GM12891 (cell line): Measurements from ENCODE around the gene PIGZ.

Experiments used
- DNase-seq: peaks from one replicate; pipeline ENCODE4 v3.0.0; 2011; ENCODE audit warnings: low spot score; ENCODE audit not compliant: insufficient read length
- FAIRE-seq: peaks from 2 replicates; lab custom pipeline; 2011; peaks lifted over from hg19 to GRCh38; lab: Jason Lieb, UNC
- PAX5 ChIP-seq: IDR thresholded peaks from 2 replicates; pipeline ENCODE4 v1.6.1; 2011; ENCODE audit warnings: low read length, moderate library complexity, mild to moderate bottlenecking; ENCODE audit not compliant: insufficient read depth, severe bottlenecking
- POLR2A ChIP-seq: IDR thresholded peaks from 2 replicates; pipeline ENCODE4 v1.6.1; 2011; ENCODE audit warnings: low read depth, low read length, control low read depth
- POLR2AphosphoS5 ChIP-seq: IDR thresholded peaks from 2 replicates; pipeline ENCODE4 v1.6.1; 2011; ENCODE audit warnings: low read depth, low read length, control low read depth
- POU2F2 ChIP-seq: IDR thresholded peaks from 2 replicates; pipeline ENCODE4 v1.6.1; 2011; ENCODE audit warnings: low read depth, mild to moderate bottlenecking, control low read depth, low read length, moderate library complexity
- SPI1 ChIP-seq: IDR thresholded peaks from 2 replicates; pipeline ENCODE4 v1.6.1; 2011; ENCODE audit warnings: low read depth, low read length, control low read depth
- TAF1 ChIP-seq: IDR thresholded peaks from 2 replicates; pipeline ENCODE4 v1.6.1; 2011; ENCODE audit warnings: low read depth, low read length, control low read depth

PIGZ gene

DNA sequence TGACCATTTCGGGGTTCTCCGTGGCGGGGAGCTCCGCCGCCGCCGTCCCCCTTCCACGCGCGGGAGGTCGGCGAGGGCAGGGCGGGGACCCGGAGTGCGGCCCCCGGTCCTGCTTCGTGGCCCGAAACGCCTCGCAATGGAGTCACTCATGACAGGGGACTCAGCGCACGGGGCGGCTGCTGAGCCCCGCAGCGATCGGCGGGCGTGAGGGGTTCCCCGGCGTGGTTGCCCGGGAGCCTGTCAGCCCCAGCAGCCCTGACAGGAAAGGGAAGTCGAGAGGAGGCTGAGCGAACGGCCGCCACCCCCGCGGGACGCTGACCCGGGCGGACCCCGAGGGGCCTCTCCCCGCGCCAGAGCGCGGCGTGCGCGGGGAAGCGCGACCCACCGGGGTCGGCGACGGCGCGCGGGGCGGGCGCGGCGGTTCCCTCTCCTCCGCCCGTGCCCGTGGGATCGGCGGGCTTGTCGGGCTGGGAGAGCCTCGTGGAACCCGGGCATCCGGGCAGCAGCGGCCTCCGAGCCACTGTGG is 564 bp upstream of the PIGZ start:
- TF ChIP-seq SPI1 (0 out of 2 replicates have a peak, but pooled peaks have one; percentile 28), POLR2A (no peak)
- peak; percentile 66 for DNase-seq
- FAIRE-seq: peak; percentile 47

DNA sequence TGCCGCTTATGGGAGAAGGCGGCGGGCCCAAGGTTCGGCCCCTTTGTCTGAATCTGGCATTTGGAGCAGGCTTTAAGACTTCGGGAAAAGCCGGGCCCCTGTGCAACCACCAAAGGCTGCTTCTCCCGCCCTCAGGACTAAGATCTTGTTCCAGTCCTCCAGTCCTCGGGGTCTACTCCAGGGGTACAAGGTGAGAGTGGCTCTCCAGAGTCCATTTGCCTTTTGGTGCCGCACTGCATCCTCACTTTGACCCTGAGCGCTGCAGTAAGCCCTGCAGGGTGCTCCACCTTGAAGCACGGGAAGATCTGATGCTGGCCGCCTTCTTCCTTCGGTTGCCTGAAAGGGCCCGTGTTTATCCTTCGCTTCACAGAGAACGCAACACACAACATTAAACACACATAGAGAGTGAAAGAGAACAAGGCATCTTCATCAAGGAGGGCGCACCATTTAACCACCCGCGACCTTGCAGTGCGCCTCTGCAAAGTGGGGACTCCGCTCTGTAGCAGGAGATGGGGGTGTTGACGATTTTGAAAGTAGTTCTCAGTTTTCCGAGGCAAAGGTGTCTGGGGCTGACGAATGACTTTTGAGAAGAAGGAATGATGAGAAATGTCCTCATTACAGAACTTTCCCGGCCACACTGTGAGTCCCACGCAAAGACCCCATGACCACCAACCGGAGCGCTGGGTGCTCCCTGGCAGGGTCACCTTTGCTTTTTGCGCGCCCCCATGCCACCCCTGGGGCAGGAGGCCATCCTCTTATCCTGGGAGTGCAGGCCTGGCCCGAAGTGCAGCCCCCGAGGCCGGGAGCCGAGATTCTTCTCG is 1.0 kb downstream of the PIGZ start:
- TF ChIP-seq POLR2A: no peak
- no peak for TF ChIP-seq PAX5
- no peak for TF ChIP-seq POU2F2
- no peak for TF ChIP-seq SPI1
- no peak for TF ChIP-seq TAF1
- TF ChIP-seq POLR2AphosphoS5: no peak
- DNase-seq (no peak), FAIRE-seq (no peak)

DNA sequence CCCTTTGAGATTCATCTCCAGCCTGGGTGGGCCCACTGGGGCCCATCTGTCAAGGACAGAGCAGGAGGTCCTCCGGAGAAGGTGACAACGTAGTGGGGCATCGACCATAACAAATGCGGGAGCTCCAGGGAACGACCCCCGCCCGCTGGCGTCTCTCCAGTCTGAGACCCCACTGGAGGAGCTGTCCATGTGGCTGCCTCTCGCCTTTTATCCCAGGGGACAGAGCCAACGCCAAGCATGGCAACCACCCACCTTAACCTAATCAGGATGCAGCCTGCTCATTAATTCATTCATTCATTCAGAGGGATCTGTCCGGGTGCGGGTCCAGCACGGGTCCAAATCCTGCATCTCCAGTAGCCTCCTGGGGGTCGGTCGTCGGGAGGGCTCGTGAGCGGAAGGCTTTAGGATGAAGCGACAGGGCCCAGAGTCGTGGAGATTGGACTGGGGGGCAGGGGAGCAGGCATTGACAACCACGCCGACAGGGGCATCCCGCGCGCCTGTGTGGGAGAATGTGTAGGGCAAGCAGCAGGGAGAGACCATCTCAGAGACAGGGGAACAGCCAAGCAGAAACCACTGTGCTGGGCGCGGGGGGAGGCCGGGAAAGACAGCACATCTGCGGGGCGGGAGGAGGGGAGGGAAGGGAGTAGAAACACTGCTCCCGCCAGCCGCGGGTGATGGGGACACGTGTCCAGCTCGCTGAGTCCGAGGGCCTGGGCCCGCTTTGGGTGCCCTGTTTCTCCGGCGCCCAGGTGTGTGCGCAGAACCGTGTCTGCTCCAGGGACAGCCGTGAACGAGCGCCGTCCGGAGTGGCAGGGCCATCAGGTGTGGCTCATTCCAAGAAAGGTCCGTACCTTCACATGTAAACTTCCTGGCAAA is 1.9 kb downstream of the PIGZ start:
- FAIRE-seq (no peak), DNase-seq (no peak)

DNA sequence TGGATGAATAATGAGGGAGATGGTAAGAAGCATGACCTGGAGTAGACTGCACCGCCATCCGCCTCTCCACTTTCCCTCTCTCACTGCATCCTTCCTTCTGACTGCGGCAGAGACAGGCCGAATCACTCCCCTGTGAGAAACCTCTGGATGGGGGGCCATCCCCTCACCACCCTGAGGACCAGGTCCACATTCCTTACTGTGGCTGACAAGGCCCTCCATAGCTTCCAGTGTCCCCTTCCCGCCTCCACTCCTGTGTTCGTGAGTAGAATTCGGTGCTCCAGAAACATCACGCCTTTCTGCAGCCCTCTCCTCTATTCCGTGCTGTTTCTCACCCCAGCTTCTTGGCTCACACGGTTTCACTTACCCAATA is 2.8 kb downstream of the PIGZ start:
- TF ChIP-seq SPI1 (no peak), POLR2A (no peak), POLR2AphosphoS5 (no peak), PAX5 (no peak), TAF1 (no peak), POU2F2 (no peak)
- DNase-seq (no peak), FAIRE-seq (no peak)

More for the DNA sequence above, 1.9 kb downstream of the PIGZ start:
- TF ChIP-seq SPI1 (no peak), POLR2A (no peak), POU2F2 (no peak)

DNA sequence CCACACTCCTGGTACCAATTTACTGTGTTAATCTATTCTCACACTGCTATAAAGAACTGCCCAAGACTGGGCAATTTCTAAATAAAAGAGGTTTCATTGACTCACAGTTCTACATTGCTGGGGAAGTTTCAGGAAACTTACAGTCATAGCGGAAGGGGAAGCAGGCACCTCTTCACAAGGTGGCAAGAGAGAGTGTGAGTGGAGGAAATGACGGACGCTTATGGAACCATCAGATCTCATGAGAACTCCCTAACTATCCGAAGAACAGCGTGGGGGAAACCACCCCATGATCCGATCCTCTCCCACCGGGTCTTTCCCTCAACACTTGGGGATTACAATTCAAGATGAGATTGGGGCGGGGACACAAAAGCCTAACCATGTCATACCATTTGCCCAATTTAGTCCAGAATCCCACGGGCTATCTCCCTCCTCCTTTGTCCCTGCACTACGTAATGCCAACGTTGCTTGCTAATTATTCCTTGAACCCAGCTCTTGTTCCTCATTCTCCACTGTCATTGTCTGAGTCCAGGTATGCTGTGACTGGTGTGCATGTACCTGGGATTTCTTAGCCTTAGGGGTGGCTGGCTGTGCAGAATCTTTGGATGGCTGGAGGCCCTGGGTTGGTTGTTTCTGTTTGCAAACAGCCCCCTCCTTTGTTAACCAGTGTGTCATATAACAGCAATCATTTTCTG is 3.4 kb downstream of the PIGZ start:
- no peak for TF ChIP-seq SPI1
- TF ChIP-seq POU2F2: no peak
- no peak for TF ChIP-seq TAF1
- no peak for TF ChIP-seq POLR2A
- no peak for TF ChIP-seq POLR2AphosphoS5
- TF ChIP-seq PAX5: no peak
- FAIRE-seq (no peak), DNase-seq (no peak)

DNA sequence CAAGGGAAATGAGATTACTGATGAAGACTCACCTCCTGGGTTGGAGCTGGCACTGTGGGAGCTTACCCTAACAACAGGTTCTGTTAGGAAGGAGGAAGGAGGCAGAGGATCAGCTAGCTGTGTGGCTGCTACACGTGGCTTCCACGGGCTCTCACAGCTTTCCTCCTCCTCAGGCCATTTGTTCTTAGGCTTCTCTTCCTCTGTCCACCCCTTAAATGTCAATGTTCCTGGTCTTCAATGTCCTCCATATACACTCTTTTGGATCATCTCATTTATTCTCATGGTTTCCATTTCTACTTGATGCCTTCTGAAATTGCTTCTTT is 5.0 kb downstream of the PIGZ start:
- TF ChIP-seq POU2F2 (no peak), SPI1 (no peak), POLR2AphosphoS5 (no peak), PAX5 (no peak), TAF1 (no peak), POLR2A (no peak)
- DNase-seq (no peak), FAIRE-seq (no peak)

DNA sequence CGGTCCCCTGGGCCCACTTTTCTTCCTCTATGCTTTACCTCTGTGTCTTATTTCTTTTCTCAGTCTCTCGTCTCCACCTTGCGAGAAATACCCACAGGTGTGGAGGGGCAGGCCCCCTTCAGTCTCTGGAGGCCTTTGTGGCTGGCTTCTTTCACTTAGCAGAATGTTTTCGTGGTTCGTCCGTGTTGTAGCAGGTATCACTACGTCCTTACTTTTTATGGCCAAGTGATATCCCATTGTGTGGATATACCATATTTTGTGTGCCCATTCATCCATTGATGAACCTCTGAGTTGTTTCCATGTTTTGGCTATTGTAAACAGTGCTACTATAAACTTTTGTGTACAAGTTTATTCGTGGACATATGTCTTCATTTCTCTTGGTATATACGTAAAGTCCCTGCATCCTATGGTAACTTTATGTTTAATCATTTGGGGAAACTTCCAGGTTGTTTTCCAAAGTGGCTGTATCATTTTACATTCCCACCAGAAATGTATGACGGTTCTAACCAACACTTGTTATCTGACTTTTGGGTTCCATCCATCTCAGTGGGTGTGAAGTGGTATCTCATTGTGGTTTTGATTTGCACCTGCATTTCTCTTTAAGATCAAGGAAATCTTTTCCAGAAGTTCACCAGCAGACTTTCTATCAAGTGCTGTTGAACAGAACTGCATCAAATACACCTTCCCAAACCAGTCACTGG is 5.6 kb downstream of the PIGZ start:
- DNase-seq: no peak
- TF ChIP-seq POU2F2: no peak
- TF ChIP-seq POLR2AphosphoS5: no peak
- TF ChIP-seq SPI1: no peak
- no peak for TF ChIP-seq POLR2A
- TF ChIP-seq TAF1: no peak
- no peak for TF ChIP-seq PAX5
- FAIRE-seq: no peak

DNA sequence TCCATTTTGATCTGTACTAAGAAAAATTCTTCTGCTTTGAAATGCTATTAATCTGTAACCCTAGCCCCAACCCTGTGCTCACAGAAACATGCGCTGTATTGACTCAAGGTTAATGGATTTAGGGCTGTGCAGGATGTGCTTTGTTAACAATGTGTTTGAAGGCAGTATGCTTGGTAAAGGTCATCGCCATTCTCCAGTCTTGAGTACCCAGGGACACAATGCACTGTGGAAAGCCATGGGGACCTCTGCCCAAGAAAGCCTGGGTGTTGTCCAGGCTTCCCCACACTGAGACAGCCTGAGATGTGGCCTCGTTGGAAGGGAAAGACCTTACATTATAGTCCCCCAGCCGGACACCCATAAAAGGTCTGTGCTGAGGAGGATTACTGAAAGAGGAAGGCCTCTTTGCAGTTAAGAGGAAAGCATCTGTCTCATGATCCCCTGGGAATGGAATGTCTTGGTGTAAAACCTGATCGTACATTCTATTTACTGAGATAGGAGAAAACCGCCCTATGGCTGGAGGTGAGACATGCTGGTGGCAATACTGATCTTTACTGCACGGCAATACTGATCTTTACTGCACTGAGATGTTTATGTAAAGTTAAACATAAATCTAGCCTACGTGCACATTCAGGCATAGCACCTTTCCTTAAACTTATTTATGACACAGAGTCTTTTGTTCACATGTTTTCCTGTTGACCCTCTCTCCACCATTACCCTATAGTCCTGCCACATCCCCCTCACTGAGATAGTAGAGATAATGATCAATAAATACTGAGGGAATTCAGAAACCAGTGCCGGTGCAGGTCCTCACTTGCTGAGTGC is 6.3 kb downstream of the PIGZ start:
- no peak for TF ChIP-seq POLR2AphosphoS5
- no peak for TF ChIP-seq SPI1
- no peak for TF ChIP-seq POU2F2
- TF ChIP-seq PAX5: no peak
- TF ChIP-seq POLR2A: no peak
- FAIRE-seq: no peak
- no peak for DNase-seq
